Kasumi-1 (cell line): Measurements from ENCODE around the gene PCLO.

Experiments
- DNase-seq, 2 experiments: peaks; one replicate each; lab custom pipeline; 2025; lab: John Stamatoyannopoulos, UW

The PCLO gene, protein sequence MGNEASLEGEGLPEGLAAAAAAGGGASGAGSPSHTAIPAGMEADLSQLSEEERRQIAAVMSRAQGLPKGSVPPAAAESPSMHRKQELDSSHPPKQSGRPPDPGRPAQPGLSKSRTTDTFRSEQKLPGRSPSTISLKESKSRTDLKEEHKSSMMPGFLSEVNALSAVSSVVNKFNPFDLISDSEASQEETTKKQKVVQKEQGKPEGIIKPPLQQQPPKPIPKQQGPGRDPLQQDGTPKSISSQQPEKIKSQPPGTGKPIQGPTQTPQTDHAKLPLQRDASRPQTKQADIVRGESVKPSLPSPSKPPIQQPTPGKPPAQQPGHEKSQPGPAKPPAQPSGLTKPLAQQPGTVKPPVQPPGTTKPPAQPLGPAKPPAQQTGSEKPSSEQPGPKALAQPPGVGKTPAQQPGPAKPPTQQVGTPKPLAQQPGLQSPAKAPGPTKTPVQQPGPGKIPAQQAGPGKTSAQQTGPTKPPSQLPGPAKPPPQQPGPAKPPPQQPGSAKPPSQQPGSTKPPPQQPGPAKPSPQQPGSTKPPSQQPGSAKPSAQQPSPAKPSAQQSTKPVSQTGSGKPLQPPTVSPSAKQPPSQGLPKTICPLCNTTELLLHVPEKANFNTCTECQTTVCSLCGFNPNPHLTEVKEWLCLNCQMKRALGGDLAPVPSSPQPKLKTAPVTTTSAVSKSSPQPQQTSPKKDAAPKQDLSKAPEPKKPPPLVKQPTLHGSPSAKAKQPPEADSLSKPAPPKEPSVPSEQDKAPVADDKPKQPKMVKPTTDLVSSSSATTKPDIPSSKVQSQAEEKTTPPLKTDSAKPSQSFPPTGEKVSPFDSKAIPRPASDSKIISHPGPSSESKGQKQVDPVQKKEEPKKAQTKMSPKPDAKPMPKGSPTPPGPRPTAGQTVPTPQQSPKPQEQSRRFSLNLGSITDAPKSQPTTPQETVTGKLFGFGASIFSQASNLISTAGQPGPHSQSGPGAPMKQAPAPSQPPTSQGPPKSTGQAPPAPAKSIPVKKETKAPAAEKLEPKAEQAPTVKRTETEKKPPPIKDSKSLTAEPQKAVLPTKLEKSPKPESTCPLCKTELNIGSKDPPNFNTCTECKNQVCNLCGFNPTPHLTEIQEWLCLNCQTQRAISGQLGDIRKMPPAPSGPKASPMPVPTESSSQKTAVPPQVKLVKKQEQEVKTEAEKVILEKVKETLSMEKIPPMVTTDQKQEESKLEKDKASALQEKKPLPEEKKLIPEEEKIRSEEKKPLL (N-terminal part only)

DNA sequence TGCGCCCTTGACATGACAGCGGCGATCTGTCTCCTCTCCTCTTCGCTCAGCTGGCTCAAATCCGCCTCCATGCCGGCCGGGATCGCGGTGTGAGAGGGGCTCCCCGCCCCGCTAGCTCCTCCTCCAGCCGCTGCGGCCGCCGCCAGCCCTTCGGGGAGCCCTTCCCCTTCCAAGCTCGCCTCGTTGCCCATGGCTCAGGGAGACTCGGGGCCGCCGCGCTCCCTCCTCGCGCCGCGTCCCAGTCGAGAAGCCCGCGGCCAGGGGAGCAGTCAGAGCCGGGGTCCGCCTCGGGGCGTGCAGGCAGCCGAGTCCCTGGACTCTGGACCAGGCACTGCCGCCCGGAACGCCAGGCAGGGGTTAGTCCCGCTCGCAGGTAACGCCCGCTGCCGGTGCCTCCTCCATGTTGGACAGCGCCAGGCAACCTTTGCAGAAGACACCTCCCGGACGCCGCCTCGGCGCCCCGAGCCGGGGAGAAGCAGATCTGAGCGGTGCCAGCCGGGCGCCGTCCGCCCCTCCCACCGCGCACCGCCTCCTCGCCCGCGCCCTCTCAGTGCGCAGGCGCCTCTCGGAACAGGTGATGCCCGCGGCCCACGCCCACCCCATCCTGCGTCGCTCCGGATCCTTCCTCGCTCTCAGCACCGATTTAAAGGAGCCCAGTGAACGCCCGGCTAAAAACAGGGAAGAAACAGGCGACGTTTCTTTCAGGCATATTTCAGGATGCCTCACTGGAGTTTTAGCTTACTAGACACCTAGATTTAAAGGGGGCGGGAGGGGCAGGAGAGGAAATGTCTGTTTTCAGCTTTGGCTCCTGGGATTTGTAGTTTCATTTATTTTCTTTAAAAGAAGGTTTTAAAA lies at the start of gene PCLO:
Gene PCLO, minus strand, starts transcription at position 483 of the 855 bp plus-strand sequence. Its CDS starts 292 bp downstream, at position 191.
- DNase-seq, result no peak

DNA sequence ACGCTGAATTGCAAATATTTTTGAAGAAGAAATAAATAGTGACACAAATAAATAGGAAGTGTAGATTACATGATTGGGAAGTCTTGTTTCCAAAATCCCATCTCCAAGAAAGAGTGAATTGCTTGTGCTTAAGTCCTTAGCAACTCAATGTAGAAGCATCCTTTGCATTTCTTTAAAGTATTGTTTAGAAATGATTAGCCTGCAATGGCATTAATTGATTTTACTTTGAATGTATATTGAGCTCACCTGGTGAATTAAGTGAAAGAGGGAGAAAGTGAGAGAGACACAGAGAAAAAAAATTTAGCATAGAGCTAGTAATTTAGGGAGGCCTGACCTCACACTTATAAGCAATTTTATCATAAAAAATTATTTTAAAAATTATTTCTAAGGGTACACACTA lies 49.0 kb upstream of the PCLO start:
- no peak for DNase-seq

DNA sequence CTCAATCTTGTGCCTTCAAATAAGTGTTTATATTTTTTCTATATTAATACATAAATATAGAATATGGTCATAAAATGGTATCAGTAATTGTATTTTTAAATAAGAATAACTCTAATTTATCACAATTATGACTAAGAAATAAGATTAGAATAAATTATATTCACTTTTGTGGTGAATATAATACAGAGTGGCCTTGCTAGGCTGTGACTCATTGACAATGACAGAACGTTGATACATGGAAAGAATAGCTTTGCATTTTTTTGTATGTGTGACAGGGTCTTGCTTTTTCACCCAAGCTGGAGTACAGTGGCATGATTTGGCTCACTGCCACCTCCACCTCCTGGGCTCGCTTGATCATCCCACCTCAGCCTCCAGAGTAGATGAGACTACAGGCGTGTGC lies 47.8 kb upstream of the PCLO start:
- no peak for DNase-seq

DNA sequence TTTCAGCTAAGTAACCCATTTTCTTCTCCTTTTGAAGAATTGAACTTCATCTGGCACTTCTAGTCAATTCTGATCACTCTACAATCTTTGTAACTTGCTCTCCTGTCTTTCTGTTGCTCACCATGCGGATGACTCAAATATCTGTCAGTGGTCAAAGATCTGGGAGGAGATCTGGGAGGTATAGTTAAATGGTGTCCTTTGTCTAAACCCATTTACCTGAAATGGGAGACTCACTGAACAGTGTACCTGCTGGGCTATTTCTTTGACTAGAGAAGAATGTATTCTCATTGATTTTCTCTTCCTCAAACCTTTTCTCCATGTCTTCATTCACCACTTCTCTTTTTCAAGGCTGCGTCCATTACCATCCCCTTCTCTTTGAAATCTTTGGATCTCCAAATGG lies 42.0 kb upstream of the PCLO start:
- DNase-seq, result no peak

DNA sequence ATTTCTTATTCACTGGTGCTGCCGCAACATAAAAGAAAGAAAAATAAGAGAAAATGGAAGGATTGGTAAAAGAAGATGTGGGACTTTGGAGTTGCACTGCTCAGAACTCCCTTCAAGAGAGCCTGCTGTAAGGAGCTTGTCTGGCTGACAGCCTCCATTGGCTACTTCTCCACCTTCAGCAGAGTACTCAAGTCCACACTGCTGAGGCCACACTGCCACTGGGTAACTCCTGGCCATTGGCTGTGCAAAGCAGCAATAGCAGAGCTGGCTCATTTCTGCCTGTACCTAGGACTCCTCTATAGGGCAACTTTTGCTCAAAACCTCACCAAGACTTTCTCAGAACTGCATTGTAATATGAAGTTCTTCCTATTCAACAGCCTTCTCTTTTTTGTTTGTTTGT lies 38.7 kb upstream of the PCLO start:
- no peak for DNase-seq

DNA sequence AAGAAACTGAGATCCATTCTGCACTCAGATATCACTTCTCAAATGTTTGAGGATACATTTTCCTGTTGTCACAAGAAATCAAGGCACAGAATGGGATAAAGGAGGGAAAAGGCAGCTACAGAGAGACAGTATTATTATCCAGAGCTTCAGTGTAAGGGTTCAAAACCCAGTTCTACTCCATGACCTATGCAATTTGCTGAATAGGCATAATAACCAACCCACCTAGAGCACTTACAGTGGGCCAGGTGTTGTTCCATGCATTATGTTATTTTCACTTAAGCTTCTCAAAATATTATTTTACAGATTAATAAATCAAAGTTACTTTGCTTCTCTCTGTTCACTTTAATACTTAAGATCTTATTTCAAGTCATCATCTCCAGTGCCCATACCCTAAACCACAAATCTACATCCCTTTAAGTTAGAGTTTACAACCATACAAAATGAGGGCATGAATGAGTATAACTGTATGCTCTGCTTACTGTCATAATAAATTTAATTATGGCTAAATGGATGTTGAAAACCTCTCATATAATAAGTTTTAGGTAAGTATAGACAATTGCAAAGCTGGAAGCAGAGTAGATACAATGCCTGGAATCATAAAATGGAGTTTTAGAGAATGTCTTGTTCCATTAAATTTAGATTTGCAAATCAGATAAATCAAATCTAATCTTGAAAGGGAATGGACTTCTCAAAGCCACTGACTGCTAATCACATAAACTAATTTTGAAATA lies 28.1 kb upstream of the PCLO start:
- no peak for DNase-seq

DNA sequence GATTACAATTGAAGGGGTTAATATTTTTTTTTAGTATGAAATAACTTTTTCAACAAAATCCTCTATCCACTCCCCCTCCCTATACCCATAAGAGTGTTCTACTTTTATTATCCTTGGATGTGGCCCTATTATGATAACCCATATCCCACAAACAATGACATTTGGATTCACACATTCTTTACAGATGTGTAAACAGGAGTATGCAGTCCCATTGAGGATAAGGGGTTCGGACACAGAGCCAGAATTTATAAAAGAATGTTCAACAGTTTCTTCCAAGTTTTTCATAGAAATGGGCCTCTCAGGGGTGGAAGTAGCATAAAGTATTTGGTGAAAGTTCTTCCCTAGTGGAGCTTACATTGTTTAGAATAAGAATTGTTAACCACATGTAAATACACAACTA lies 16.1 kb upstream of the PCLO start:
- DNase-seq, result no peak

DNA sequence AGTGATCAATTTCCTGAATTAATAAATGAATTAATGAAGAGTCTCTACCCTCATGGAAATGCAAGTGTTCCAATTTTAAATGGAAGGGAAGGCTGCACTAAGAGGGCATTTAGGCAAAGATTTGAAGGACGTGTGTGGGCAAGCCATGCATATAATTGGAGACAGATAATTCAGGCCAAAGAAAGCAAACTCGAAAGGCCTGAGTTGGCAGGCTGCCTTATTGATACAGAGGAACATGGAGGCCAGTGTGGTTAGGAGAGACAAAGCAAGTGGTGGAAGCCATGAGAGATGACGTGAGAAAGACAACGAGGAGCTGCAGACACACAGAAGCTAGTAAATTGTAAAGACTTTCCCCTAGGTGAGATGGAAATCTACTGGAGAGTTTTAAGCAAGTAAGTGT lies 15.4 kb upstream of the PCLO start:
- no peak for DNase-seq

DNA sequence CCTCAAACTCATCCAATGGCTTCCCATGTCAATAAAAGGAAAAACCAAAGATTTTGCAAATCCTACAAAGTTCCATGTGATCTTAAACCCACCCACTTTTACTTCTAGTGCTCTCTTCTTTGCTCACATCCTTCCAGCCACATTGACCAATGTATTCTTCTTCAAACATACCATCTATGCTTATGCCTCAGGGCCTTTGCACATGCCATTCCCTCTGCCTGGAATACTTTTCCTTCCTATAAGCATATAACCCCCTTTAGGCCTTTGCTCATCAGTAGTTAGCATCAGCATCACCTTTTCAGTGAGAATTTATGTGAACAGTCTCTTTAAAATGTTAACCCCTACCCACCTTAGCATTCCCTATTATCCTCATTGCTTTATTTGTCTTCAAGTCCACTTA lies 11.0 kb upstream of the PCLO start:
- no peak for DNase-seq

DNA sequence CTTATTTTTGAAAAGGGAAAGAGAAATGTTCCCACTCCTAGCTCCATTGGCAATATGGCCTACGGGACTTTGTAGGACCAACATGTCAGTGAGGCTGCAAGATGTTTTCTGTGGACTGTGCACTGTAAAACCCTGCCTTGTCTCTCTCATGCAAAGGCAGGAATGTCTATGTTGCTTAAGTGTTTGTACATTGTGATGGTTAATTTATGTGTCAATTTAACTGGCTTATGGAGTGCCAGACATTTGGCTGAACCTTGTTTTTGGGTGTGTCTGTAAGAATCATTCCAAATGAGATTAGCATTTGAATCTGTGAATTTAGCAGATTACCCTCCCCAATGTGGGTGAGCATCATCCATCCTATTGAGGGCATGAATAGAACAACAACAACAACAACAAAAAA lies 4.1 kb upstream of the PCLO start:
- DNase-seq, result no peak

DNA sequence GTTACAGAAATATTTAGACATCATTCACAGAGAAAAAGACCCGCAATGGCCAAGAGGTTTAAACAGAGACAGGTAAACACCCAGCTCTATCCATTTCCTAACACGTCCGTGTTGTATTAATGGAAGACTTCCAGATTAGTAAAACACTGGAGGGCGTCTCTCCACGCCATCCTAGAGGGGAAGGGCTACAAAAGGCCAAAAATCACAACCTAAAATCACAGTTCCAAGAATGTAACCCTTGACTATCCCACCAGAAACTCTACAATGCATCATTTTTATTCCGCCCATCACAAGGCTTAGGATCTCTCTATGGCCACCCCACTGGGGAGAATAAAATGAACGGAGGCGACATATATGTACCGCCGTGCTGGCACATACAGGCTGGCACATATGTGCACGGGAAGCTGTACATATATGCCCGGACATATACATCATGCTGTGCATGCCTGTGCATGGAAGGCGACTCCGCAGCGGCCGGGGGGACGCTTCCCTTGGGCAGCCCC lies 734 bp downstream of the PCLO start:
- no peak for DNase-seq

DNA sequence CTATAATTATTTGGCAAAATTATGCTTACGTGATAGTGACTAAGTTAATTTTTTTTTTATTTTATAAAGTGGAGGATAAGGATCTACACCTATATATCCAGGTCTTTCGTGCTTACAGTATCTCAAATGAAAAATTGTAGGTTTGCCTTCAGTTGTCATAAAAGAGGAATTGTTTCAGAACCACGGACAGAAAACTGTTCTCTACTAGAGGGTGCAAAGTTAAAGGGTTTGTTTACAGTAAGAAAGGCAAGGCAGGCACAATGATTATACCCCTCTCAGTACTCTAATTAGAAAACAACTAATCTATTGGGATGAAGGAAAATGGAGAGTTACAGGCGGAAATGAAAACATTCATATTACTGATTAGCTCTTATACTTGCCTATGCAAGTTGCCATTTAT lies 1.5 kb downstream of the PCLO start:
- peak; percentile 12 to 34 for DNase-seq

DNA sequence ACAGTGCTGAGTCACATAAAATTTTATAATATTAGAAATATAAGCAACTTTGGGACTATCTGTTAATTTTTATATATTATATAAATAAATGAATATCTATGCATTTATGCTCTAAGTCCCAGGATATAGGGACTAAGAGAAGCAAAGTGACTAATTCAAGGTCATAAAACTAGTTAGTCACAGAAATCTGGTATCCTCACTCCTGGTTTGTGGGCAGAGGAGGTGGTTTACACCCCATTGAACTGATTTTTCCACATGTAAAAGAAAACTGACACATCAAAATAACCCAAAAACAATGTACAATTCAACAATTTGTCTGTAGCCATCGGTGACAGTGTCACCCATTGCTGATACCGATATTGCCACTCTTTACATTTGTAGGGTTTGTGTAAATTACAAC lies 3.0 kb downstream of the PCLO start:
- DNase-seq, result no peak

DNA sequence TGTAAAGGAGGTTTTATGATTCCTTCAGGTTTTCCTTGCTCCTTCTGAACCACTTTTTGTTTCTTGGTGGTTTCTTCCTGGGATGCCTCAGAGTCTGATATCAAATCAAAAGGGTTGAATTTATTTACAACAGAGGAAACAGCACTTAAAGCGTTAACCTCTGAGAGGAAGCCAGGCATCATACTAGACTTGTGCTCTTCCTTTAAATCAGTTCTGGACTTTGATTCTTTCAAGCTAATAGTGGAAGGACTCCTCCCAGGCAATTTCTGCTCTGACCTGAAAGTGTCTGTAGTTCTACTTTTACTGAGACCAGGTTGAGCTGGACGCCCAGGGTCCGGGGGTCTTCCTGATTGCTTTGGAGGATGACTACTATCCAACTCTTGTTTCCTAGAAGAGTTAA lies 6.7 kb downstream of the PCLO start:
- DNase-seq, result no peak

DNA sequence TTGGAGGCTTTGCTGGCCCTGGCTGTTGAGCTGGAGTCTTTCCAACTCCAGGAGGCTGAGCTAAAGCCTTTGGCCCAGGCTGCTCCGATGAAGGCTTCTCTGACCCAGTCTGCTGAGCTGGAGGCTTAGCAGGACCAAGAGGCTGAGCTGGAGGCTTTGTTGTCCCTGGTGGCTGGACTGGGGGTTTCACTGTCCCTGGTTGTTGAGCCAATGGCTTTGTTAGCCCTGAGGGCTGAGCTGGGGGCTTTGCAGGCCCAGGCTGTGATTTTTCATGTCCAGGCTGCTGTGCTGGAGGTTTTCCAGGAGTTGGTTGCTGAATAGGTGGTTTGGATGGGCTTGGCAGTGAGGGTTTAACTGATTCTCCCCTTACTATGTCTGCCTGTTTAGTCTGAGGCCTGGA lies 7.3 kb downstream of the PCLO start:
- DNase-seq, result no peak

DNA sequence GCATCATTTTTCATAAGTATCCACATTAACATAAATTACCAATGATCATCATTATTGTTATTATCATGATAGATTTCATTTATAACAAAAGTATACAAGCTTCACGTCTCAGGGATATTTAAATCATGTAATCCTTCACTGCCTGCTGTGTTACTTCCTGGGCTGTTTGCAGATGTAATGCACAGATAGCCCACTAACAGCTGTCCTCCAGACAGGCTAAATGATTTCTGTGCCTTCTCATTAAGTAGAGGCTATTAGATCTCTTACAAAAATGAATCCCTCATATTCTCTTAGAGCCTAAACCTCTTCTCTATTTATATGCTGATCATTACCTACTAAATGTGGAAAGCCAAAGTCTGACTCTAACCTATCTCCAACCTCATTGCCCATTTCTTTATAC lies 9.3 kb downstream of the PCLO start:
- DNase-seq, result no peak

DNA sequence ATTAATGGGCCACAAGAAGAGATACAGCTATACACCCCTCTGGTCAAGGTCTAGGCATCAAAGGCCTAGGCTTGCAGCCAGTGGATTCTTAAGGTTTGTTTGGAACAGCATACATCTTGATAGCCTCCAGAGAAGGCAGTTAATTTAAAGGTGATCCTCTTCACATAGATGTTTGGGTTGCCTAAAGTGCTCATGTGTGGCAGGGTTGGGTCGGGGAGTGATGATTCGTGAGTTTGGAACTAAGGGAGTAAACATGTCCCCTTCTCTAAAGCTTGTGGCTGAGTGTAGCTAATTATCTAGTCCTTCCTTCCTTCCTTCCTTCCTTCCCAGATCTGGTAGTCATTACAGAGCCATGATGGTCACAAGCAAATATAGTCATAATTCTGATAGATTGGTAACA lies 12.4 kb downstream of the PCLO start:
- DNase-seq, result no peak

DNA sequence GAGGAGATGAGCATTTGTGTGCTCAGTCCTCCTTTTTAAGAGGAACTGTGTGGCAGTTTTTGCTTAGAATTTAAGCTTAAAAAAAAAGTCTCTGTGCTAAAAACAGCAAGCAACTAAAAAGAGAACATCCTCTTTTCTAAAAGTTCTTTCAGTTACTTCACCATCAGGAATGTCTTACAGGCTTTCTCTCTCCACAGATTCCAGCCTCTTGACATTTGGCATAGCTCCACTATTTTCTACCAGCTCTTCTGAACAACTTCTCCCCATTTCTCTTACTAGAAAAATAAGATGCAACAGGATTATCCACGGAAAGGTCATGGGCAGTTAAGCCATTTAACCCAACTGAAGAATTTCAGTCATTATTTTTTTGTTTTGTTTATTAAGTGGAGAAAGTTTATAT lies 13.2 kb downstream of the PCLO start:
- DNase-seq, result peak; percentile 6 to 24

DNA sequence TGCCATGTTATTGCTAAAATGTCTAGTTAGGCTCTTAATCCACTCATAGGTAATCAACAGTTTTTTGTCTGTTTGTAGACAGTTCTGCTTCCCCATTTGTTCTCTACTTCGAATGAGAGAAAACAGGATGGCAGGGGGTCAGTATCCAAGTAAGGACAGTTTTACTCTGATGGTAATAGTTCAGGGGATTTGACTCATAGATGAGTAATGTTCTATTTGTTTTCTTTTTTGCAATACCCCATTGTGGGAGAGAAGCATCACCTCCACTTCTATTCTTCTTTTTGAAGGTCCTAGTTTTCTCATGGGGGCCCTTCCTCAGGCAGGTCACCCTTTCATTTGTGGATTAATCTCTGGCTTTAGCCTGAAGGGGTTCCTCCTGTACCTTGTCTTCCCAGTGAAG lies 13.9 kb downstream of the PCLO start:
- no peak for DNase-seq

DNA sequence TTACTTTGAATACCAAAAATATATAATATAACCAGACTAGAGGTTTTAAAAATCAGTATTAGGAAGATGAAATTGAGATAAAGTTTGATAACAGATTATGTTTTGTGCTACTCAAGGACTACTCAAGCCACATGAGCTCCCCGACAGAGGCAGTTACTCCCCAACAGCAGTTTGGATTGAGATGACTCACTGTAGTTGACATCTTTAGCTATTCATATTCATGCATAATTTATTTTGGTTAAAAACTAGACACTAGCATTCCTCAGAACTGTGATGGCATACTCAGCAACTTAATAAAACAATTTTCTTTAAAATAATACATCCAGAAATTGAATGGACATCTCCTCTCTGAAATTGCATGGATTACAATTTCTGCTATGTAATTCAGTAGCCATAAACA lies 19.6 kb downstream of the PCLO start:
- DNase-seq, result no peak

DNA sequence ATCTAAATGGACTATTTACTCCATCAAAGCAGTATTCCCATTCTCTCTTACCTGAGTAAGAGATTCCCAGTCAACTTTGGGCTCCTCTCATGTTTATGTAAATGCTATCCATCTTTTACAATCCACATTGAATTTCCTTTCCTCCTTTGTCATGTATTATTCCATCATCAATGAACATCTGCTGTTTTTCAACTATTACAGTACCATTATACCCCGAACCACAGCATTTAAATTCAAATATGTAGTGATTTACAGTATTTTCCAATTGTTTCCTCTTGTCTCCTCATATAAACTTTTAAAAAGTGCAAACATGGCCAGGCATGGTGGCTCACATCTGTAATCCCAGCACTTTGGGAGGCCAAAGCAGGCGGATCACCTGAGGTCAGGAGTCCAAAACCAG lies 20.3 kb downstream of the PCLO start:
- no peak for DNase-seq
